ENCODE results near the gene SPDYE1. TPM values are rescaled to one million over a fixed set of nuclear protein-coding genes. Genes with fewer than 3 reads are reported as not detected.

SPDYE1 gene
- total RNA-seq, 4 donors from 2014 or later: not detected

GRCh38 chr7:44044315-44045225 is 46.9 kb downstream of the SPDYE1 start, which contains the start of gene DBNL:
TSS of gene DBNL (plus strand) at chr7:44044702. CDS start at chr7:44044738, 36 bp downstream.
- Histone ChIP-seq H3K36me3 (peaks cover 0 to 20% (median 0%) of the 10 kb centered on the region in 3 donors), H3K27ac (peak within 1 kb of the TSS; percentile 96 to 99 (median 98)), H3K4me3 (peak within 1 kb of the TSS; percentile 78 to 94 (median 85)), H3K9me3 (no peaks in the 10 kb centered on the region), H3K27me3 (no peaks in the 10 kb centered on the region), H3K4me1 (peaks cover 25 to 70% (median 38%) of the 10 kb centered on the region in 3 donors)
- TF ChIP-seq POLR2A (IDR thresholded peaks at IDR 0.05) (peak in 3 of 4 donors; percentile 75 to 90 (median 87)), CTCF (IDR thresholded peaks at IDR 0.05) (no peak)
- intact Hi-C loops (cut with DNase I): no loop called here
- DNase-seq: peak; percentile 74
- 0 to 1% methylated on average over 10 to 13 of the region's 74 CpGs for WGBS, 2 donors

- 20 to 26% methylated on average over 6 to 15 of the region's 15 CpGs for WGBS, 2 donors
- H3K36me3 ChIP-seq: peaks cover 0 to 29% (median 6%) of the 10 kb centered on the region in 3 donors
- TF ChIP-seq CTCF (IDR thresholded peaks at IDR 0.05) (no peak), POLR2A (IDR thresholded peaks at IDR 0.05) (no peak)
- H3K27ac ChIP-seq: peak overlapping the region; percentile 96 to 99 (median 98)
- H3K4me3 ChIP-seq: peak overlapping the region; percentile 78 to 94 (median 85)
- DNase-seq: no peak
- intact Hi-C loops (cut with DNase I): no loop called here
- H3K4me1 ChIP-seq: peaks cover 25 to 71% (median 40%) of the 10 kb centered on the region in 3 donors
- no peaks in the 10 kb centered on the region for H3K27me3 ChIP-seq
- no peaks in the 10 kb centered on the region for H3K9me3 ChIP-seq
Observed at GRCh38 chr7:44045226-44046014, 47.7 kb downstream of the SPDYE1 start.

GRCh38 chr7:44046321-44047061 is 48.8 kb downstream of the SPDYE1 start:
- Histone ChIP-seq H3K4me3 (peak overlapping the region in 3 of 4 donors; percentile 78 to 94 (median 80)), H3K9me3 (no peaks in the 10 kb centered on the region), H3K36me3 (peaks cover 7 to 39% (median 9%) of the 10 kb centered on the region in 3 donors), H3K27me3 (no peaks in the 10 kb centered on the region), H3K4me1 (peaks cover 25 to 73% (median 46%) of the 10 kb centered on the region in 3 donors), H3K27ac (peak overlapping the region; percentile 96 to 99 (median 98))
- TF ChIP-seq POLR2A (IDR thresholded peaks at IDR 0.05): peak in 1 of 4 donors; percentile 38
- no peak for TF ChIP-seq CTCF (IDR thresholded peaks at IDR 0.05)
- intact Hi-C loops (cut with DNase I): no loop called here
- 61 to 63% methylated on average over 7 to 8 of the region's 8 CpGs for WGBS, 2 donors
- no peak for DNase-seq

- WGBS, 2 donors: 61 to 77% methylated on average over 3 of the region's 7 CpGs
- intact Hi-C loops (cut with DNase I): no loop called here
- Histone ChIP-seq H3K9me3 (no peaks in the 10 kb centered on the region), H3K27me3 (no peaks in the 10 kb centered on the region), H3K4me1 (peaks cover 25 to 90% (median 53%) of the 10 kb centered on the region in 3 donors), H3K27ac (peak overlapping the region; percentile 56 to 99 (median 78)), H3K36me3 (peaks cover 7 to 57% (median 18%) of the 10 kb centered on the region in 3 donors), H3K4me3 (no peak overlapping the region)
- TF ChIP-seq CTCF (IDR thresholded peaks at IDR 0.05) (no peak), POLR2A (IDR thresholded peaks at IDR 0.05) (no peak)
- DNase-seq: no peak
Observed at GRCh38 chr7:44048031-44048795, 50.5 kb downstream of the SPDYE1 start.
